Panc1 (cell line): Measurements from ENCODE around the gene CCDC77.

Experiments
- TF ChIP-seq, protein P1 (sequence below), 2 experiments: IDR thresholded peaks; 2 replicates each; pipeline ENCODE4 v1.6.1; 2011 to 2012; ENCODE audit warnings: low read depth in 2 of 2, control low read depth in 1 of 2, low read length in 1 of 2, mild to moderate bottlenecking in 1 of 2, moderate library complexity in 1 of 2; ENCODE audit not compliant: insufficient read depth in 1 of 2
- TF ChIP-seq, protein P2 (sequence below): fragments of 450-650 bp; IDR thresholded peaks from 2 replicates; pipeline ENCODE4 v1.5.1; 2017; ENCODE audit warnings: mild to moderate bottlenecking

DNA sequence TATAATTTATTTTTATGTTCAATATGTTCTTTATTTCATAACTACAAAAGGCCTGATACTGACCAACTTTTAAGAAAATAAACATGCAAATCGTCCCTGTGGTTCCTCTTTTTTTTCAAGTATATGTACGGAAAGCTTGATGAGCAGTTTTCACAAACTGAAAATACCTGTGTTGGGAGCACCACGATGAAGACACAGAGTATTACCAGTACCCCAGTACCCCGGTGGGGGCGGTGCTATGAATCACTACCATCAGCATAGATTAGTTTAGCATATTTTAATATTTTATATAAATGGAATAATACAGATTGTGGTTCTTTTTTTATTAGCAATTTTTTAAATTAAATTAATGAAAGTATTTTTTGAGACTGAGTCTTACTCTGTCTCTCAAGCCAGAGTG lies 65.3 kb downstream of the CCDC77 start:
- TF ChIP-seq, protein P1, sequence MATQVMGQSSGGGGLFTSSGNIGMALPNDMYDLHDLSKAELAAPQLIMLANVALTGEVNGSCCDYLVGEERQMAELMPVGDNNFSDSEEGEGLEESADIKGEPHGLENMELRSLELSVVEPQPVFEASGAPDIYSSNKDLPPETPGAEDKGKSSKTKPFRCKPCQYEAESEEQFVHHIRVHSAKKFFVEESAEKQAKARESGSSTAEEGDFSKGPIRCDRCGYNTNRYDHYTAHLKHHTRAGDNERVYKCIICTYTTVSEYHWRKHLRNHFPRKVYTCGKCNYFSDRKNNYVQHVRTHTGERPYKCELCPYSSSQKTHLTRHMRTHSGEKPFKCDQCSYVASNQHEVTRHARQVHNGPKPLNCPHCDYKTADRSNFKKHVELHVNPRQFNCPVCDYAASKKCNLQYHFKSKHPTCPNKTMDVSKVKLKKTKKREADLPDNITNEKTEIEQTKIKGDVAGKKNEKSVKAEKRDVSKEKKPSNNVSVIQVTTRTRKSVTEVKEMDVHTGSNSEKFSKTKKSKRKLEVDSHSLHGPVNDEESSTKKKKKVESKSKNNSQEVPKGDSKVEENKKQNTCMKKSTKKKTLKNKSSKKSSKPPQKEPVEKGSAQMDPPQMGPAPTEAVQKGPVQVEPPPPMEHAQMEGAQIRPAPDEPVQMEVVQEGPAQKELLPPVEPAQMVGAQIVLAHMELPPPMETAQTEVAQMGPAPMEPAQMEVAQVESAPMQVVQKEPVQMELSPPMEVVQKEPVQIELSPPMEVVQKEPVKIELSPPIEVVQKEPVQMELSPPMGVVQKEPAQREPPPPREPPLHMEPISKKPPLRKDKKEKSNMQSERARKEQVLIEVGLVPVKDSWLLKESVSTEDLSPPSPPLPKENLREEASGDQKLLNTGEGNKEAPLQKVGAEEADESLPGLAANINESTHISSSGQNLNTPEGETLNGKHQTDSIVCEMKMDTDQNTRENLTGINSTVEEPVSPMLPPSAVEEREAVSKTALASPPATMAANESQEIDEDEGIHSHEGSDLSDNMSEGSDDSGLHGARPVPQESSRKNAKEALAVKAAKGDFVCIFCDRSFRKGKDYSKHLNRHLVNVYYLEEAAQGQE (IDR thresholded peaks at IDR 0.05; ENCODE audit: insufficient read depth in 1 of 2, low read depth in 2 of 2, low read length in 1 of 2): no peak
- TF ChIP-seq, protein P2, sequence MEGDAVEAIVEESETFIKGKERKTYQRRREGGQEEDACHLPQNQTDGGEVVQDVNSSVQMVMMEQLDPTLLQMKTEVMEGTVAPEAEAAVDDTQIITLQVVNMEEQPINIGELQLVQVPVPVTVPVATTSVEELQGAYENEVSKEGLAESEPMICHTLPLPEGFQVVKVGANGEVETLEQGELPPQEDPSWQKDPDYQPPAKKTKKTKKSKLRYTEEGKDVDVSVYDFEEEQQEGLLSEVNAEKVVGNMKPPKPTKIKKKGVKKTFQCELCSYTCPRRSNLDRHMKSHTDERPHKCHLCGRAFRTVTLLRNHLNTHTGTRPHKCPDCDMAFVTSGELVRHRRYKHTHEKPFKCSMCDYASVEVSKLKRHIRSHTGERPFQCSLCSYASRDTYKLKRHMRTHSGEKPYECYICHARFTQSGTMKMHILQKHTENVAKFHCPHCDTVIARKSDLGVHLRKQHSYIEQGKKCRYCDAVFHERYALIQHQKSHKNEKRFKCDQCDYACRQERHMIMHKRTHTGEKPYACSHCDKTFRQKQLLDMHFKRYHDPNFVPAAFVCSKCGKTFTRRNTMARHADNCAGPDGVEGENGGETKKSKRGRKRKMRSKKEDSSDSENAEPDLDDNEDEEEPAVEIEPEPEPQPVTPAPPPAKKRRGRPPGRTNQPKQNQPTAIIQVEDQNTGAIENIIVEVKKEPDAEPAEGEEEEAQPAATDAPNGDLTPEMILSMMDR: no peak
